Midbrain (tissue), 1 donor: ENCODE measurements around the gene XIRP2.

ENCODE experiments used
- DNase-seq: peaks from one replicate; lab custom pipeline; 2025; lab: John Stamatoyannopoulos, UW

Gene XIRP2

DNA sequence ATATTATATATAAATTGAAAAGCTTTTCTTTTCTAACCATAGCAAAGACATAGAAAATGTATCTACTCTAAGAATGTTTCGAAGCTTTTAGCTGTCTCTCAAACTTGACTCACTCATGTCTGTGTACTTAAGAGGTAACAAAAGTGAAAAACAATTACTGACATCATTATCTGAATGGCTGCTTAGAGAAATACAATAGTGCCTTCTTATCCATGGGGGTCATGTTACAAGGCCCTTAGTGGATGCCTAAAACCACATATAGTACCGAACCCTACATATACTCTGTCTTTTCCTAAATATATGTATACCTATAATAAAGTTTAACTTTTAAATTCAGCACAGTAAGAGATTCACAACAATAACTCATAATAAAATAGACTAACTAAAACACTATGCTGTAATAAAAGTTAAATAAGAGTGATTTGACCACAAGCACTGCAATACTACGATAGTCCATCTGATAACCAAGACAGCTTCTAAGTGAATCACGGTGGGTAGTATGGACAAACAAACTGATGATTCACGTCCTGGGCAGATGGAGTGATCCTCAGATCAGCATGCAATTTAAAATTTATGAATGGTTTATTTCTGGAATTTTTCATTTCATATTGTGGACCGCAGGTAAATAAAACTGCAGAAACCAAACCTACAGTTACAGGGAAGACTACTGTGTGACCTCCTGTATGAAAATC is 246.2 kb downstream of the XIRP2 start:
- DNase-seq: no peak

DNA sequence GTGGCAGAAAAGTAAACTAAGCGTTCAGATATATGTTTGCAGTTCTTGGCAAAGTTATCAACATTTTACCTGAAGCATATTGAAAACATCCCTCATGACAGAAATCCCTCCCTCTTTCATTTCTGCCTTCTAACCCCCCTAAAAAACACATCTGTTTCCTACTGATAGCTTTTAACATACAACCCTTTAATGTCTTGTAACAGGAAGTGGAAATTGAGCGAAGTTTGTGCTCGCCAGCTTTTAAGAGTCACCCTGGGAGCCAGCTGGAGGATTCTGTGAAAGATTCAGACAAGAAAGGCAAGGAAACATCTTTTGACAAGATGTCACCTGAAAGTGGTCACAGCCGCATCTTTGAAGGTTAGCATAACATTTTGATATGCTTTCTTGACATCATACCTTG is 247.4 kb downstream of the XIRP2 start:
- DNase-seq: no peak

DNA sequence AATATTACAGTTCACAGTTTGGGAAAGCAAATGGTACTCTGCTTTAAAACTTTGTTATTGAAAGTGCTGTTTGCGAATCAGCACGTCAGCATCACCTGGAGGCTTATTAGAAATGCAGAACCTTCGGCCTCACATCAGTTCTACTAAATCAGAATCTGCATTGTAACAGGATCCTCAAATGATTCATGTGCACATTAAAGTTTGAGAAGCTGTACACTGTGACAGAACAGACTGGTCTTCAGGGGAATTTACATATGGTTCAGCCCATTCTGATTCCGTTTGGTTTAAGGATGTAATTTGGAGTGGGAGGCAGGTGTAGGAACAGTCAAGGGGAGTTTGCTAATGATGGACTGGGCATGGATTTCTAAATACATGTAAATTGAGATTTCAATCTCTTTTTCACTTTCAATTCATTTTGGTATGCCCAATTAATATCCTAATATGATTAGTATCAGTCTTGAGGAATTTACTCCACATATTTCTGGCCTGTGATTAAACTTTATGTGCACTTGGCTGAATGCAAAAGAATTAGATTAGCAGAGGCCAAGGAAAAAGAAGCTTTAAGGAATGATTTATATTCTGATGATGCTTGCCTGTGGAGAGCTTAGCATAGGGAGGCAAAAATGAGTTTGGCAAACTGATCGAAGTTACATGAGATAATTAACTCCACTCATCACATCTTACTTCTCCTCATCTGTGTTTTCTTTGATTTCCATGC is 248.8 kb downstream of the XIRP2 start:
- DNase-seq: no peak

DNA sequence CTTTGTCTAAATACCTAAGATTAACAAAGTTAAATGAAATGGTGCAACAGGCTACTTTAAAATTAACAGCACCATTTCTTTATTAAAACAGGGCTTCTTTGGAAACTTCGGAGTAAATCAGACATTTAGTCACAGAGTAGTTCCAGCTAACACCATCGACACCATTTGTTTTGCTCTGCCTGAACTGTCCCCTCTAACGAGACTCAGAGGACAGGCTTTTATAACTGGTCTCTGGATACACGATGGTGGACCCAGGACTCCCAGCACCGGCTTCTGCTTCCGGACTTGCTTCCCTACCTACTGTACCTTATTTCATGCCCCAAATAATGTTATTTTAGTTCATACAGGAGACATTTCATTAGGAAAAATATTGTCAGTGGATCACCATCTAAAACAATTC is 252.1 kb downstream of the XIRP2 start:
- no peak for DNase-seq

DNA sequence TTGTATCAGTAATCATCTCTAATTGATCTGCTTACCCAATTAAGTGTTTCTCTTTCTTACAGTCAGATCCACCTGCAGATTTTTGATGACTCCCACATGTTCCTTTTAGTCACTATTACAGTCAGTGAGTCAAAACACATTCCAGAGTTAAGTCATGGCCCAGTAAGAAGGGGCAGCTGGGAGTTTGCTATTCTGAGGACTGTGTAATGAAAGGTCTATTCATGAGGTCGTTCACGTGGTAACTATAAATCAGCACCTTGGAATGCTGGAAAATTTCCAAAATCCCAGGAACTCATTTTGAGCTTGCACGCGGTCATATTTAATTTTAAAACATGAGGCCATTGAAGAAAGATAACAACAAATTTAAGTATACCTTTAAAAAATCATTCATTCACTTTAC is 252.5 kb downstream of the XIRP2 start:
- DNase-seq: no peak

DNA sequence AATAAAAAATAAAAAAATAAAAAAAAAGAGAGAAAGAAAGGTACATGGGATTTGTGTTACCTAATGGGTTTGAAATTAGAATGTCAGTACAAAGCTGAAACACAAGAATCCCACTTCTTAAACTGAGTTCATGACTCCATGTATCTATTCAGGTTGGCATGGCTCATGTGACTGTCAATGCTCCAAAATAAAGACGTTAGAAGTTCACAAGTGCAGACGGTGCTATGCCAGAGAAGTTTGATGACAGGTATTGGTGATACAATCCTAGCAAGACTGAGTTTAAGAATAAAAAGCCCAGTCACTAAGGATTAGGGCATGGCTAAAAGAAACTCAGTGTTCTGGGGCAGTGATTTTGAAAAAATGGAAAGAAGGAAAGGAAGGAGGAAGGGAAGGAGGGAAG is 254.3 kb downstream of the XIRP2 start:
- no peak for DNase-seq

DNA sequence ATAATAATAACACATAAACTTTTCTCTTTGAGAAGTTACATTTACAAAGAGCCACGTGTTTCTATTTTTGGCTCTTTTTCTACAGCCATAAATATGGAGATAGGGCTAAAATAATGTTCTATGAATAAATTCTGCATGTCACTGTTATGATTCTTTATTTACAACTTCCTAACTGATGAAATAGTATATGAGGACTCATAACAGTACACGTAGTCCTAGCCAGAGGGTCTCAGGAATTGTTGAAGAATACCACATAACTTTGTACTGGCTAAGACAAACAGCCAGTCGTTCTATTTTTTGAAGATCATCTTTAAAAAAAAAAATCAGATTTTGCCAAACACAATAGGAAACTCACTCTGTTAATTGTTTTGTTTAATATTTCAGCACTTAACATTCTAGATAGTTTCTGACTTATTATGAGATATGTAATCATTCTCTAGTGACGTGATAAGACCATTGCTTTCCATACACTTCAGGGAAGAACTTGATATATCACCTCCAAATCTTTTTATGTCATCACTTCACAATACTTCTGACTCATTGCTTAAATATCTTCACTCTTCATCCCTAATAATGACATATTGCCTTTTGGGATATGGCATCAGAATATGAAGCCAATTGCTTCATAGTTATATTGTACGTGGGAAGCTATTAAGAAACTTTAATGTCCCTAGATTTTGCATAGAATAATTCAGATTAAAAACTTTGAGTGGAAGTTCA is 256.1 kb downstream of the XIRP2 start:
- no peak for DNase-seq

DNA sequence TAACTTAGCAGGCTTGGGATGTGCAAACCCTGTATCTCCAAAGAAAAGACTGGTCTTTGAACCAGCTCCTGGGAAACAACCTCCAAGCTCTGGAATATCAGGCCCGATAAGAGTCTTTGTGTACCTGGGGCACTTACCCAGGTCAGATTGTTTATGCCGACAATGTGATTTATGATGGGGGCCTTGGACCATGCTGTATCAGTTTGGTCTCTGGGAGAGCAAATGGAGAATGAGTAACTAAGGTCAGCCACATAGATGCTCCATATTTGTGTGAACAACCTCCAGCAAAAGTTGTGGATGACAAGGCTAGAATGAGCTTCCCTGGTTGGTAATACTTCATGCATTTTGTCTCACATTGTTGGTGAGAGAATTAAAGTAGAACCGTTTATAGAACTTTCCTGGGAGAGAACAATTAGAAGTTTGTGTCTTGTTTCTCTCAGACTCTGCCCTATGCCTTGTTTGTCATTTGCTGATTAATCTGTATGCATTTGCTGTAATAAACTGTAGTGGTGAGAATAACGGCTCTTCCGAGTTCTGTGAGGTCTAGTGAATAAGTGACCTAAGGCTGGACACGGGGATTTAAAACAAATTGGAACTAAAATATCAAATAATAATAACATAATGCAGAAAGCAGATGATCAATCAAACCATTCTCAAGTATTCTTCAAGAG is 259.1 kb downstream of the XIRP2 start:
- no peak for DNase-seq

DNA sequence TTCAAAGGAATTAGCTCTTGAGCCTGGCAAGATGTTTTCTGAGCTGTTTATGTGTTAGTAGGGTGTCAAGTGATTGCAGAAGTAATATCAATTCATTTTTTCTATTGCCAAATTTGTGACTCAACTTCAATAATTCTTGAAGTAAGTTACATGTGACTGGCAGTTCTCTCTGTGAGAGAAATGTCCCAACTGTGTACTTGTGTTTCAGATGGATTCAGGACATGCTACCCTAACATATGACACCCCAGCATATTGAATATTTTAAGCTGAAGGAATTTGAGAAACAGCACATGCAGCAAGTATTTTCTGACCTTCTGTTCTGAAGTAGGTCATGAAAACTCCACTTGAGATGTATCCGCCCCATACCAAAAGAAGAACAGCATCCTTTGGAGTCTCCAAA is 263.6 kb downstream of the XIRP2 start:
- DNase-seq: no peak

DNA sequence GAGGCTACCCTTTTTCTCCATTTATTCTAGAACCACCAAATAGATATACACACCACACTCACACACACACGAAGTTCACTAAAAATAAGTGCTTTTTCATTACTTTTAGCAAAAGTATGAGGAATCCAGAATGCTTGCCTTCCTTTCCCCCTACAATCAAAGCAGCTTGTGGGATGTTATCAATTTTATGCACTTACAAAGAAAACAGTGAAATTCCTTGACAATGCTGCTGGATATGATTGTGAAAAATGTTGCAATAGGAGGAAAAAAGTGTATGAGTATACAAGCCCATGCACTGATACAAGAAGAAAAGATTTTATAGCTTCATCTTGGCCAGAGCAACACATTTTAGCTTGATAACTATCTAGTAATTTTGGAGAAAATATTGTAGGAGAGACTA is 269.2 kb downstream of the XIRP2 start:
- no peak for DNase-seq

DNA sequence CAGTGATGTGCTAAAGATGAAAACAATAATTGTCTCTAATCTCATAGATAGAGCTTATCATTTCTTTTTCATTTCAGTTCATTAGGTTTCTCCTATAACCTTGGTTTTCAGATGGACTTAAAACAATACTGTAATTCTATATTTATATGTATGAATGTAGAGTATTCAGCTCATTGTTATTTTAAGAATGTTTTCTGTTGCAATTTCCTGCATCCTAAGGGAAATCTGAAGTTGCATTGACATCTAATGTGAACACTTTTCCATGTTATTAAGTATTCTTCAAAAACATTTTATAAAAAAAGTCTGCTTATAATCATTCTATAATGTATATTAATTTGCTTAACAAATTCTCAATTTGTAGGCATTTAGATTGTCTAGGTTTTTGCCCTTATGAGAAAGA is 288.9 kb downstream of the XIRP2 start:
- no peak for DNase-seq

DNA sequence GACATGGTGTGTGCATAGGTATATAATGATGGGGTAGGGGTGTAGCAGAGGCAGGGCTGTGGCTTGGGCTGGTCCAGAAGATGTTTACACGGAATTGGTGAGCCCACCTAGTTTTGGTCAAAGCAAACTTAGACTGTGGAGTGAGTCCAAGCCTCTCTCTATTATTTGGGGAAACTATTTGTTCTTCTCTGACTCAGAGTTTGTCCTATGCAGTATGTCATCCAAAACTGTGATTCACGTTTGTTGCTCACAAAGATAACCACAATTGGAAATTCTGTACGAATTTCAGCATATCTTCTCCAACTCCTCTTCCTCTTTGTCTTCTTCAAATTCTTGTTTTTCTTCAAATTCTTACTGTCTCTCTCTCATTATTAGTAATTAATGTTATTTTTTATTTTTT is 292.9 kb downstream of the XIRP2 start:
- DNase-seq: no peak

DNA sequence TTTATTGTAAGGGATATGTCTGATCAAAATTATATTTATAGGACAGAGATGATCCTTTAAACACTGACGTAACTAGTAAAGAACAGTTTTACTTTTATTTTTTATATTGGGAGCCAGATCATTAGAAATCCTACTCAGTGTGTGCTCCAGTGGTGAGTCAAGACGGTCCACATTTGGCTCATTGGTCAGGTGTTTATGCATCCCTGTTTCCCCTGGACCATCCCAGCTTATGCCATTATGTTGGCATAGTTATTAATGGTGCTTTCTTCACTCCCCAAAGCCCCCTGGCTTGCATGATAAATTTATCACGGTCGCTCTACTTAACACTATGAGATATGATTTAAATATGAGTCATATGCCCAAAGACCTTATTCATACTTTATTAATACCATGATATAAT is 293.4 kb downstream of the XIRP2 start:
- DNase-seq: no peak

DNA sequence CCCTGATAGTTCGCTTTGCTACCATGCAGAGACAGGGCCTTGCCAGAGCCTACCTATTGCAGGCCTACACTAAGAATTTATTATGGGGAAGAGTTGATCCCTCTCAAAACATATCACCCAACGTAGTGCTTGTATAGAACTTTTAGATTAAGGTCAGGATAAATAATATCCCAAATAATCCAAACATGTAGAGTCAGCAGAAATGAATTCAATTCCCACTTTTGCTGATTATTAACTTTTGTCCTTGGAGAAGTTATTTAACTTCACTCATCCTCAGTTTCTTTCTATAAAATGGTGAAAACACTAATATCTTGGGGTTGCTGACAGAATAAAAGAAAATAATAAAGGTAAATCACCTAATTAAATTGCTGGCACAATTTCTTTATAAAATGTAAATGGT is 294.1 kb downstream of the XIRP2 start:
- DNase-seq: no peak

DNA sequence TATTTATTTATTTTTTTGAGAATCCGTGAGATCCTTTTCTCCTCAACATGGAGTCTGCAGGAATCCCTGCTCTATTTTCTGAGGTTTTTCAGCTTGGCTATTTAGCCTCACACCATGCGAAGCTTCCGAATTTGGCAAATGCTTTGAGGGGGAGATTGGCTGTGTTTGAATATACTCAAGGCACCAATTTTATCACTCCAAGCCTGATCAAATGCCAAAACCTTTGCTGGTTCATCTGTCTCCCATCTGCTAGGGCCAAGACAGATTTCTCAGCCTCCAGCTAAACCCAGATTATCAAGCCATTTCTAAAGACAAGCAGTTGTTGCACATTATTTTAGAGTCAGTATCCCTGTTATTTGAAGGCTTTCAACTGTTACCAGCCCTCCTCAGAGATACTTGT is 295.7 kb downstream of the XIRP2 start:
- DNase-seq: no peak

DNA sequence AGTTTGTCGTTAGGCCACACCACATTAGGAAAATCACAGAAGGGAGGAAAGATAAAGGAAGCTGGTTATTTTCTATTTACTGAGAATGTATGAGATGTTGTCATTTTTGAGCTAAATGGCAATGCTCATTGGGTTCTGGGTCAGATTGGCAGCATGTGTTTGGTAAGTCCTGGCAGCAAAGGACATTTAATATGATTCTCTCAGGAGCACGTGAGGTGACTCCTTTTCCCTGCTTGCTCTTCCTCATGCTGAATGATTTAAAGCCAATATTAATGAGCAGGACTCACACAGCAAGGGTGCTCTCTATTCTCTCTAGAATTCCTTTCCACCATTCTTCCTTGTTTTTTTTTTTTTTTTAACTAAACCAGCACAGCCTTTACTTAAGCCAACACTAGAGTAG is 298.2 kb downstream of the XIRP2 start:
- DNase-seq: no peak

DNA sequence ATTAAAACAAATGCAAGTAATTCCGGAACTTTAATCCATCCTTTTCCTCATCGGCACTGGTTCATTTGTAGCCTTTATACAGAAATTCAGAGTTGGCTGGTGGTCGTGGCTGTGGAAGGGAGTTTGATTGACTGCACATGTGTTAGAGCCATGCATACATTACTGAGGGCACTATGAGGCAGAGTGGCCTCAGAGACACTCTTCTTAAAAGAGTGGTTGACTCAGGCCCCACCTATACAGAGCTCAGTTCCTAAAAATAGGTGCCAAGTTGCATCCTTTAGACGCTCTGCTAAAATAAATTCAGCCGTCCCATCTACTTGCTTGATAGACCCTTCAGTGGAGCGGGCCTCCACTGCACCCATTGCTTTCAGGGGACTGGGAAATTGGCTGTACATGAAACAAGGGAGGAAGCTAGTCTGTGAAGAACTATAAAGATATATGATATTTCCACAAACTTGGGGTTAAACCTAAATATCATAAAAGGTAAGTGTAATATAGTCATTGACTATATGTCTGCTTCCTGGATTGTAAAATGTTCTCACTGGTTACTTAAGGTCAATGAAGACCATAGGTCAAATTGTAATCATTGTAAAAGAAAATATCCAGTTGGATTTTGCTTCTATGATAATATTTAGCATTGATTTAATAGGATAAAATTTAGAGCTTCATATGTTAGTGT is 298.9 kb downstream of the XIRP2 start:
- DNase-seq: no peak

DNA sequence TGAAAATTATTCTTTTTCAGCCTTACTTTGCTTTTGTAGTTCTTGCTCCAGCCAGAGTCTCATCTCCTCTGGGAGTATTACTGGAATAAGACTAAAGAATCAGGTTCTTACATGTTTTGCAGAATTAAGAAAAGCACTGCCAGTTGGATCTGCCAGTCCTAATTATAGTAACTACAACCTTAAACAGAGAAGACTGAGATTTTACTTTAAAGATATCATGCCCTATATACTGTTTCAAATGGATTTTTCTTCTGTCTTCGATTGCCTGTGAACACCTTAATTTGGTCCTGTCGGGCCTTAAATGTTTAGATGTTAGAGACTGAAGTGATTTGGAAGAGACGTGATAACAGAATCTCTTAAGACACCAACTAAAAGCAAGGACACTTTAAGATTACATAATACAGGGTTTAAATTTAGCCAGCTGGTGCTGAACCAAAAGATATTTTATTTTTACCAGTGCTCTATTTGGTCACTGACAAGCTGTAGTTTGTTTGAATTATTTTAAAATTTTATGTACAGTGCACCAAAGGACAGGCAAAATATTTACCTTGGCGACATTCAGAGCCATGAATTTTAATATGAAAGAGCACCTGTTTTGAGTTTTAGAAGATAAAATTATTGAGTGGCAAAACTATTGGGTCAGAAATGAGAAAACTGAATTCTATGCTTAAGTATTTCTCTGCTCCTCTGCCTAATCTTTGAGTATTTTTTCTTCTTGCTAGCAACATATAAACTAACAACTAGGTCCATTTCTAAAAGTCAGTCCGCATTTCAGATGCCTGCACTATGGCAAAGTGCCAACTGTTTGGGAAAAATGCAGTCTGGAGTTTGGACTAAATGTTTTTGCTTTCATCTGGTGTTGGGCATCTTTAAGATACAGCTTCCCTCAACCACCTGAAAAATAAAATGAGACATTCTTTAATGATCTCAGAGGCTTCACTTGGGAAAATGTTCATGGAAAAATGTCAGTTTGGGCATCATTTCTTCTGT is 300.0 kb downstream of the XIRP2 start:
- no peak for DNase-seq

DNA sequence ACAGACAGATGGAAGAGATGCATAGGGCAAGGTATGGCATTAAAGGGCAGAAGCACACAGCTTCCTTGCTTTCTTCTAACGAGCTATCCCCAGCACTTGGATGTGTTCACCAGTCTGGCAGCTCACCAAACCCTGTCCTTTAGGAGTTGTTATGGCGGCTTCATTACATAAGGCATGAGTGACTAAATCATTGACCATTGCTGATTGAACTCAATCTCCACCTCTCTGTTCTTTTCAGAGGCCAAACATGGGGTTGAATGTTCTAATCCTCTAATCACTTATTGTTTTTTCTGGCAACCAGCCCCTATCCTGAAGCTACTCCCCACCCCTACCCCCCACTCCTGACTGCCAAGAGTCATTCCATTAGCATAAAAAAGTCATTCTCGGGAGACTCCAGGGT is 301.8 kb downstream of the XIRP2 start:
- DNase-seq: no peak

DNA sequence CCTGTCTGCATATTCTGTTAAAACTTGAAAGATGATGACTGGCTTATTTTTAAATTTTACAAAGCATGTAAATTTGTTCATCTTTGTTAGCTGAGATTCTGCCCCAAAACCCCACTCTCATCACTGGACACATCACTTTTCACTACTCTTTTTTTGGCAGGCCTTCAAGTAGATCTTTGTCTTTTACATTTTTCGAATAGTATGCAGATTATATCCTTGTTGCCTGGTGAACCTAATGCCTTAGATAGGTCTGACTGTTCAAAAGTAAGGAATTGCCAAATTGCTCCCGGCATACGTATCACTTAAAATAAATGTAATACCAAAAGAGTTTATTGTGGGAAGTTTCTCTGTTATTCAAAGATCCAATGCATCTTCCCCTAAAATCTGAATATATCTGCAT is 303.3 kb downstream of the XIRP2 start:
- no peak for DNase-seq

DNA sequence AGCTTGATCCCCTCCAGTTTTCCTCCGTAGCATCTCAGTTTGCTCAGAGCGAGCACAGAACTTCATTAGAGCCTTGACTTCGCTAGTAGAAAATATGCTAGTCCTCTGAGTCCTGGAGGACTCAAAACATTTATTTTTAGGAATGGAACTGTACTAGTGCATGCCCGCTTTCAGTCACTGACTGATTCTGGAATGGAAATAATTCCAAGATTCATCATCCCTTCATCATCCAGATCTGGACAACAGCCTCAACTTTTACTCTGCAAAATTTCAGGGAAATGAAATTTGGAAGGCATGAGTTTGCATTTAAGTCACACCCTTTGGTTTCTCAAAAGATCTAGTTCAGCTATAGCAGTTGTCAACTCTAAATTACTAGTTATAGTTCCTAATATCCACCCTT is 304.6 kb downstream of the XIRP2 start:
- DNase-seq: no peak
